Karpas-422 (cell line): ENCODE results near the gene DPH3. TPM values are rescaled to one million over a fixed set of nuclear protein-coding genes. Genes with fewer than 3 reads are reported as not detected.
A peak's percentile ranks its signal among the peaks of the same experiment; 100 is the strongest.
"Not testable (repeated sequence)": the region's sequence is repeated elsewhere in the genome, so short reads cannot be mapped to it uniquely, and the experiment has no call there.

Source experiments
- DNase-seq: peaks from one replicate; pipeline ENCODE4 v3.0.0-alpha.2; 2015
- H2AFZ ChIP-seq: fragments of 200-600 bp; sonication (generic); 2 replicates; pipeline ENCODE4 v1.6.1; 2014; ENCODE audit warnings: antibody characterized with exemption, low read length, mixed read lengths
- H3K27ac ChIP-seq: fragments of 200-600 bp; sonication (generic); 2 replicates; pipeline ENCODE4 v1.5.1; 2014; ENCODE audit warnings: mild to moderate bottlenecking, low read length, moderate library complexity
- H3K27me3 ChIP-seq: fragments of 200-600 bp; sonication (generic); 2 replicates; pipeline ENCODE4 v1.6.1; 2014; ENCODE audit warnings: low read length, mixed read lengths
- H3K36me3 ChIP-seq: fragments of 200-600 bp; sonication (generic); 2 replicates; pipeline ENCODE4 v1.6.1; 2014; ENCODE audit warnings: low read length, mixed read lengths; ENCODE audit not compliant: insufficient read depth
- H3K4me1 ChIP-seq: fragments of 200-600 bp; sonication (generic); 2 replicates; pipeline ENCODE4 v1.6.1; 2014; ENCODE audit warnings: mild to moderate bottlenecking, low read length, mixed read lengths
- H3K4me2 ChIP-seq: fragments of 200-600 bp; sonication (generic); 2 replicates; pipeline ENCODE4 v1.6.1; 2014; ENCODE audit warnings: low read length, low read depth, mild to moderate bottlenecking; ENCODE audit not compliant: poor library complexity, severe bottlenecking
- H3K4me3 ChIP-seq: fragments of 200-600 bp; sonication (generic); 2 replicates; pipeline ENCODE4 v1.5.1; 2014; ENCODE audit warnings: mild to moderate bottlenecking, antibody characterized with exemption, low read length, mixed read lengths
- H3K79me2 ChIP-seq: fragments of 200-600 bp; sonication (generic); 2 replicates; pipeline ENCODE4 v1.6.1; 2014; ENCODE audit warnings: mild to moderate bottlenecking, low read length, mixed read lengths
- H3K9ac ChIP-seq: fragments of 200-600 bp; sonication (generic); 2 replicates; pipeline ENCODE4 v1.6.0; 2014; ENCODE audit warnings: low read length
- H3K9me2 ChIP-seq: fragments of 200-600 bp; sonication (generic), shearing (Covaris generic); replicated peaks from 2 replicates; pipeline ENCODE4 v1.6.0; 2014; ENCODE audit warnings: mild to moderate bottlenecking, low read length, moderate library complexity; ENCODE audit not compliant: insufficient read depth
- H3K9me3 ChIP-seq: fragments of 300-700, 200-600 bp; sonication (generic); 2 replicates; pipeline ENCODE4 v1.6.1; 2014; ENCODE audit warnings: low read length, mixed read lengths
- H4K20me1 ChIP-seq: fragments of 200-600 bp; sonication (generic); 2 replicates; pipeline ENCODE4 v1.6.1; 2014; ENCODE audit warnings: mild to moderate bottlenecking, antibody characterized with exemption, low read length, low read depth; ENCODE audit not compliant: insufficient read depth
- total RNA-seq: library from RNA; depleted of rRNA; stranded (reverse); fragments of >200 nt; shearing (Covaris generic); gene quantifications from 2 replicates; pipeline ENCODE4 v1.2.3, GENCODE V29; 2014; ENCODE audit warnings: low replicate concordance; rRNA removed

Gene DPH3
- total RNA-seq = 7.6 and 22.2 TPM in 2 replicates

- Histone ChIP-seq H3K4me2 (peak within 1 kb of the TSS; percentile 87), H3K36me3 (peaks cover 14% of the 10 kb centered on the region; the same call in 1 of the 2 replicates), H4K20me1 (0 out of 2 replicates have a peak, but pooled peaks cover 6% of the 10 kb centered on the region), H2AFZ (peak within 1 kb of the TSS; percentile 89; the same call in 1 of the 2 replicates), H3K27ac (no peak within 1 kb of the TSS; the same call in 1 of the 2 replicates), H3K79me2 (peaks cover 74% of the 10 kb centered on the region), H3K4me3 (peak within 1 kb of the TSS; percentile 74), H3K4me1 (peaks cover 48% of the 10 kb centered on the region), H3K9me3 (no peaks in the 10 kb centered on the region), H3K9me2 (no peaks in the 10 kb centered on the region), H3K27me3 (no peaks in the 10 kb centered on the region), H3K9ac (peak within 1 kb of the TSS; percentile 83)
- peak; percentile 100 for DNase-seq
These were observed at the start of gene DPH3, which contains the start of gene OXNAD1 for GRCh38 chr3:16264708-16265454. DPH3 (minus strand) TSS chr3:16264943; CDS start chr3:16264876, 67 bp downstream. OXNAD1 (plus strand) TSS chr3:16265212; CDS start chr3:16270953, 5,741 bp downstream.

DNA sequence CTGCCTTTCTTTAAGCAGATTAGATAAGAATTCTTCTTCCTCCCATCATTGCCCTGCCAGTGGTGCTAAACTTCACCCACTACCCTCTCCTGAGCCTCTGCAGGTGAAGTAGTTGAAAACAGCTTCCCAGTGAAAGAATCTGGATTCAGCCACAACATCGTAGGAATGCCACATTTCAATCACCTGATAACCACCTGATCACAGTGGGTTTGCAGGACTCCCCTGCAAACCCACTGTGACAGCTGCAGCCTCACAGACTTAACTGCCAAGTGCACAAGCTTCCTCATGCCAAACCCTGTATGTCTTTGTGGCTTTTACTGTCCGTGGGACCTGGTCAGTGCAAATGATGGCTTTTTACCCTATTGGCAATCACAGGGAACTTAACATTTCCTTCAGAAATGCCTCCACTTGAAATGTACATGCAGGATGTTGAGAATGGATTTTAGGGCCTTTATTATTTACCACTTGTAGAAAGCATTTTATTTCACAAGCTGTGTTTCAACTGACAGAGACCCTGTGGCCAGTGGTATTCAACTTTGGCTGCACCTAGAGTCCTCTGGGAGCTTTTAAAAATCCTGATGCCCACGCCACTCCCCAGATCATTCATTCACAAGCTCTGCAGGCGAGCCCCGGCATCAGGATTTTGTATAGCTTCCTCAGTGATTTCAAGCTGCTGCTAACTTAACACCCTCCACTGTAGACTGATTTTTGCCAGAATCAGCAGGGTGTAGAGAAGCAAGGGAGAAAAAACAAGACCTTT, 49.3 kb upstream of the DPH3 start:
- H3K27ac ChIP-seq = peak overlapping the region; percentile 34; the same call in 1 of the 2 replicates
- no peaks in the 10 kb centered on the region for H4K20me1 ChIP-seq
- peaks cover 62% of the 10 kb centered on the region for H3K36me3 ChIP-seq
- H3K9me2 ChIP-seq = no peaks in the 10 kb centered on the region
- no peak overlapping the region for H3K9ac ChIP-seq
- H3K27me3 ChIP-seq = no peaks in the 10 kb centered on the region
- peaks cover 23% of the 10 kb centered on the region; the same call in 1 of the 2 replicates for H3K79me2 ChIP-seq
- no peaks in the 10 kb centered on the region for H3K9me3 ChIP-seq
- peaks cover 28% of the 10 kb centered on the region for H3K4me1 ChIP-seq
- DNase-seq = no peak
- no peak overlapping the region for H2AFZ ChIP-seq
- H3K4me3 ChIP-seq = no peak overlapping the region
- H3K4me2 ChIP-seq = no peak overlapping the region

GRCh38 chr3:16311960-16312451, 47.3 kb upstream of the DPH3 start:
- Histone ChIP-seq H2AFZ (no peak overlapping the region), H3K4me2 (no peak overlapping the region), H3K4me3 (no peak overlapping the region), H3K27me3 (no peaks in the 10 kb centered on the region), H3K27ac (peak overlapping the region; percentile 60), H3K9ac (peak overlapping the region; percentile 11; the same call in 1 of the 2 replicates), H4K20me1 (no peaks in the 10 kb centered on the region), H3K9me3 (no peaks in the 10 kb centered on the region), H3K36me3 (peaks cover 59% of the 10 kb centered on the region), H3K9me2 (no peaks in the 10 kb centered on the region), H3K4me1 (peaks cover 28% of the 10 kb centered on the region), H3K79me2 (peaks cover 21% of the 10 kb centered on the region; the same call in 1 of the 2 replicates)
- DNase-seq = no peak

DNA sequence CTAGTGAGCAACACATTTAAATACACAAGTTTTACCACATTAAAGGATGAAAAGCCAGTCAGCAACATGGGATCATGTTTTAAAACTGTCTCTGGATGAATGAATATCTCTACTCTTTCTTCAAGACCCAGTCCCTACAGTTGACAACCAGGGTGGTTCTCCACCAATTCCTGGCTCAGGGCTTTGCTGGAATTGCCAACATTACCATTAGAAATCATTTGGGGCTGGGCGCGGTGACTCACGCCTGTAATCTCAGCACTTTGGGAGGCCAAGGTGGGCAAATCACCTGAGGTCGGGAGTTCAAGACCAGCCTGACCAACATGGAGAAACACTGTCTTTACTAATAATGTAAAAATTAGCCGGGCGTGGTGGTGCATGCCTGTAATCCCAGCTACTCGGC, 45.7 kb upstream of the DPH3 start:
- H3K36me3 ChIP-seq = peaks cover 59% of the 10 kb centered on the region
- H3K9me3 ChIP-seq, H3K27me3 ChIP-seq, H2AFZ ChIP-seq, H4K20me1 ChIP-seq, H3K9me2 ChIP-seq, H3K9ac ChIP-seq, H3K4me2 ChIP-seq, H3K4me3 ChIP-seq, DNase-seq: not testable (repeated sequence)
- H3K27ac ChIP-seq = peak overlapping the region; percentile 46
- peaks cover 17% of the 10 kb centered on the region; the same call in 1 of the 2 replicates for H3K79me2 ChIP-seq
- H3K4me1 ChIP-seq = peaks cover 26% of the 10 kb centered on the region

GRCh38 chr3:16309558-16309957, 44.8 kb upstream of the DPH3 start:
- Histone ChIP-seq H3K27ac (peak overlapping the region; percentile 46), H3K4me1 (peaks cover 24% of the 10 kb centered on the region), H3K4me3 (no peak overlapping the region), H3K9me2 (no peaks in the 10 kb centered on the region), H3K9ac (no peak overlapping the region), H3K4me2 (no peak overlapping the region), H3K9me3 (no peaks in the 10 kb centered on the region), H4K20me1 (no peaks in the 10 kb centered on the region), H3K79me2 (peaks cover 15% of the 10 kb centered on the region; the same call in 1 of the 2 replicates), H3K27me3 (no peaks in the 10 kb centered on the region), H3K36me3 (peaks cover 63% of the 10 kb centered on the region), H2AFZ (no peak overlapping the region)
- no peak for DNase-seq

DNA sequence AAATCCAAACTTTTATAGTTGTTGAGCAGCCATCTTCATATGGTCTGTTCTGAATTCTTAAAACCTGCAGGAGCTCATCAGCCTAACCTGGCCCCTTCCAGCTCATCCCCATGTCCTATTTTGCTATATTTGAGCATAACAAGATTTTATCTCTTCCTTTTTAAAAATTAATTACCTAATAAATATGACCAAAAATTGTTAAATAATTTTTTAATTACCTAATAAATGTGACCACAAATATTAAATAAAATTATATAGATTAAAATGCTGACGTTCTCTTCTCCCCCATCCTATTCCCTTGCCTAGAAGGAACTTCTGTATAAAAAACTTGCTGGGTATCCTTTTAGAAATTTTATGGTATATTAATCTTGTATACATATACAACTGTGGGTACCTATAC, 44.0 kb upstream of the DPH3 start:
- DNase-seq = no peak
- H3K36me3 ChIP-seq = peaks cover 62% of the 10 kb centered on the region
- peaks cover 15% of the 10 kb centered on the region; the same call in 1 of the 2 replicates for H3K79me2 ChIP-seq
- peaks cover 20% of the 10 kb centered on the region for H3K4me1 ChIP-seq
- H3K9ac ChIP-seq = no peak overlapping the region
- H3K27me3 ChIP-seq = no peaks in the 10 kb centered on the region
- no peaks in the 10 kb centered on the region for H4K20me1 ChIP-seq
- no peak overlapping the region for H3K4me3 ChIP-seq
- no peaks in the 10 kb centered on the region for H3K9me3 ChIP-seq
- H3K9me2 ChIP-seq = no peaks in the 10 kb centered on the region
- no peak overlapping the region for H3K27ac ChIP-seq
- no peak overlapping the region for H2AFZ ChIP-seq
- no peak overlapping the region for H3K4me2 ChIP-seq

DNA sequence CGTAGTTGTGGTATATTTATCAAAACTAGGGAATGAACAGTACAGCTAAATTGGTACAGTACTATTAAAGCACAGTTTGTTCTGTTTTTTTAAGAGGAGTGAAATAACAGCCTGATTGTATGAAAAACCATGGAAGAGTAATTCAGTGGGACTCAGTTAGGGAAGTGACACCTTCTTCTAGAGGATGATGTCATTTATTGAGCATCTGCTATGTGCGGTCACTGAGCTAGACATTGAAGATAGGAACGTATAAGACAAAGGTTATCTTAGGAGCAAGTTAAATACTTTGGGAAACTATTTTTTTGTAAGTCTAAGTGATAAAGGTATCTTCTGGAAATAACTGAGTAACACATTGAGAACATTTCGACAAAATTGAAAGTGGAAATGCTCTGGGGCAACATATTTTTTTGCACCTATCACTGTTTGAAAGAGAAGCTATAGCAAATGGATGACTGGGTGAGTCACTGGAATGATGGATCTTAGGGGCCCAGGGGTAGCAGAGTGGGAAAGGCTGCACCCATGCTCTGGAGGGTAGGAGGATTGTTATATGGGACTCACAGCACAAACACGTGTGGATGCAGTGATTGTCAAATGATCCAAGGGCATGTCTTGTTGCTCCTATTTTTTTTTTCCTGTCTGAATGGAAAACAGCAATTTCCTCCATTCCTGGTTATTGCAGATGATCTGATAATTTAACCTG, 43.2 kb upstream of the DPH3 start:
- H3K27ac ChIP-seq = no peak overlapping the region

More for the DNA sequence above, 43.2 kb upstream of the DPH3 start:
- Histone ChIP-seq H3K9me3 (no peaks in the 10 kb centered on the region), H3K4me1 (peaks cover 17% of the 10 kb centered on the region), H3K9me2 (no peaks in the 10 kb centered on the region), H3K79me2 (peaks cover 15% of the 10 kb centered on the region; the same call in 1 of the 2 replicates), H4K20me1 (no peaks in the 10 kb centered on the region), H3K9ac (no peak overlapping the region), H3K4me2 (no peak overlapping the region), H3K27me3 (no peaks in the 10 kb centered on the region), H2AFZ (no peak overlapping the region), H3K36me3 (peaks cover 59% of the 10 kb centered on the region), H3K4me3 (no peak overlapping the region)
- no peak for DNase-seq
